Mucosa of rectum (tissue), 2 donors: Measurements from ENCODE around the gene KRTAP12-2.

ENCODE experiments used
- H3K27ac ChIP-seq, 2 donors: one replicate each; pipeline ENCODE4 v1.7.0; 2013; ENCODE audit warnings: inconsistent platforms in 2 of 2, low read depth in 2 of 2, low read length in 2 of 2
- H3K27me3 ChIP-seq, 2 donors: one replicate each; pipeline ENCODE4 v1.7.0; 2013; ENCODE audit warnings: low read length in 2 of 2; ENCODE audit not compliant: control insufficient read depth in 2 of 2, insufficient read depth in 2 of 2
- H3K36me3 ChIP-seq, 2 donors: one replicate each; pipeline ENCODE4 v1.7.0; 2013; ENCODE audit warnings: low read length in 2 of 2; ENCODE audit not compliant: control insufficient read depth in 2 of 2, insufficient read depth in 2 of 2
- H3K4me1 ChIP-seq, 2 donors: one replicate each; pipeline ENCODE4 v1.7.0; 2013; ENCODE audit warnings: low read length in 2 of 2, mild to moderate bottlenecking in 1 of 2; ENCODE audit not compliant: control insufficient read depth in 2 of 2, insufficient read depth in 2 of 2
- H3K4me3 ChIP-seq, 2 donors: one replicate each; pipeline ENCODE4 v1.7.0; 2013; ENCODE audit warnings: low read length in 2 of 2
- H3K9ac ChIP-seq, 2 donors: one replicate each; pipeline ENCODE4 v1.7.0; 2013; ENCODE audit warnings: low read length in 2 of 2, low read depth in 1 of 2, mild to moderate bottlenecking in 1 of 2
- H3K9me3 ChIP-seq, 2 donors: one replicate each; pipeline ENCODE4 v1.7.0; 2013; ENCODE audit warnings: low read length in 2 of 2; ENCODE audit not compliant: control insufficient read depth in 2 of 2
- donor health status: healthy.
- donor health status: Normal muscosa, but diverticular disease.

The KRTAP12-2 gene

GRCh38 chr21:44658913-44659595 is 7.7 kb downstream of the KRTAP12-2 start:
- H3K4me1 ChIP-seq: no peaks in the 10 kb centered on the region
- no peak overlapping the region for H3K9ac ChIP-seq
- H3K4me3 ChIP-seq: no peak overlapping the region
- no peaks in the 10 kb centered on the region for H3K9me3 ChIP-seq
- no peak overlapping the region for H3K27ac ChIP-seq
- H3K27me3 ChIP-seq: peaks cover 0 to 3% of the 10 kb centered on the region in 2 donors
- H3K36me3 ChIP-seq: no peaks in the 10 kb centered on the region

- Histone ChIP-seq H3K27ac (no peak overlapping the region), H3K4me3 (no peak overlapping the region), H3K9ac (no peak overlapping the region)
These were observed 8.2 kb downstream of the KRTAP12-2 start for GRCh38 chr21:44658541-44658910.

GRCh38 chr21:44657635-44658540 is 8.8 kb downstream of the KRTAP12-2 start, which contains the start of gene KRTAP12-3:
Gene KRTAP12-3, plus strand, starts transcription at chr21:44657932. Its CDS starts 48 bp downstream, at chr21:44657980.
- no peak within 1 kb of the TSS for H3K9ac ChIP-seq
- H3K27ac ChIP-seq: peak within 1 kb of the TSS; percentile 37 to 65
- H3K9me3 ChIP-seq: no peaks in the 10 kb centered on the region
- no peaks in the 10 kb centered on the region for H3K4me1 ChIP-seq
- peak within 1 kb of the TSS in 1 of 2 donors; percentile 20 for H3K4me3 ChIP-seq
- peaks cover 0 to 3% of the 10 kb centered on the region in 2 donors for H3K27me3 ChIP-seq
- no peaks in the 10 kb centered on the region for H3K36me3 ChIP-seq

More at GRCh38 chr21:44658541-44658910, 8.2 kb downstream of the KRTAP12-2 start:
- H3K27me3 ChIP-seq: peaks cover 0 to 3% of the 10 kb centered on the region in 2 donors
- H3K9me3 ChIP-seq: no peaks in the 10 kb centered on the region
- H3K36me3 ChIP-seq: no peaks in the 10 kb centered on the region
- no peaks in the 10 kb centered on the region for H3K4me1 ChIP-seq

- Histone ChIP-seq H3K4me1 (no peaks in the 10 kb centered on the region), H3K9me3 (no peaks in the 10 kb centered on the region), H3K27me3 (peaks cover 0 to 3% of the 10 kb centered on the region in 2 donors), H3K36me3 (no peaks in the 10 kb centered on the region), H3K27ac (peak overlapping the region in 1 of 2 donors; percentile 65), H3K9ac (no peak overlapping the region), H3K4me3 (no peak overlapping the region)
These were observed 9.9 kb downstream of the KRTAP12-2 start for GRCh38 chr21:44656868-44657267.

GRCh38 chr21:44654576-44655175 is 12.1 kb downstream of the KRTAP12-2 start, which contains the start of gene KRTAP12-4:
Gene KRTAP12-4, minus strand, starts transcription at chr21:44654659. Its CDS starts 45 bp downstream, at chr21:44654614.
- Histone ChIP-seq H3K4me3 (no peak within 1 kb of the TSS), H3K9me3 (no peaks in the 10 kb centered on the region), H3K4me1 (no peaks in the 10 kb centered on the region), H3K9ac (no peak within 1 kb of the TSS), H3K27me3 (no peaks in the 10 kb centered on the region), H3K36me3 (no peaks in the 10 kb centered on the region), H3K27ac (no peak within 1 kb of the TSS)

GRCh38 chr21:44653656-44654575 is 12.8 kb downstream of the KRTAP12-2 start:
- Histone ChIP-seq H3K27me3 (no peaks in the 10 kb centered on the region), H3K9me3 (no peaks in the 10 kb centered on the region), H3K4me3 (no peak overlapping the region), H3K27ac (no peak overlapping the region), H3K4me1 (no peaks in the 10 kb centered on the region), H3K36me3 (no peaks in the 10 kb centered on the region), H3K9ac (no peak overlapping the region)

- no peaks in the 10 kb centered on the region for H3K36me3 ChIP-seq
- H3K9ac ChIP-seq: no peak overlapping the region
- no peak overlapping the region for H3K27ac ChIP-seq
- no peaks in the 10 kb centered on the region for H3K9me3 ChIP-seq
- H3K4me1 ChIP-seq: no peaks in the 10 kb centered on the region
- H3K27me3 ChIP-seq: no peaks in the 10 kb centered on the region
- H3K4me3 ChIP-seq: no peak overlapping the region
These were observed 13.6 kb downstream of the KRTAP12-2 start for GRCh38 chr21:44653123-44653522.

GRCh38 chr21:44650973-44651675 is 15.6 kb downstream of the KRTAP12-2 start:
- H3K27ac ChIP-seq: no peak overlapping the region
- H3K4me3 ChIP-seq: no peak overlapping the region
- no peaks in the 10 kb centered on the region for H3K9me3 ChIP-seq
- no peak overlapping the region for H3K9ac ChIP-seq
- H3K36me3 ChIP-seq: no peaks in the 10 kb centered on the region
- H3K27me3 ChIP-seq: no peaks in the 10 kb centered on the region
- no peaks in the 10 kb centered on the region for H3K4me1 ChIP-seq
